K562 (cell line): ENCODE results near the gene HHIPL2. TPM values are rescaled to one million over a fixed set of nuclear protein-coding genes. Genes with fewer than 3 reads are reported as not detected.

ENCODE experiments used
- ATAC-seq: fragments of 200-7000 bp; cut with Tn5 transposase; 3 replicates; pipeline ENCODE4 v1.9.1; 2020; ENCODE audit warnings: moderate library complexity
- BruUV-seq: library from RNA; stranded (reverse); fragments of 400-500 nt; replicated peaks from 2 replicates; lab custom pipeline; 2021; lab: Mats Ljungman, UMichigan
- CTCF ChIA-PET: fragments of 300-600 bp; formaldehyde crosslinking; extraction: SDS; loops from one replicate; lab custom pipeline; 2021; ENCODE audit warnings: low intra/inter-chr PET ratio; lab: Yijun Ruan, JAX
- POLR2A ChIA-PET: fragments of 300-600, 350-650 bp; sonication (Branson Sonifier 250); formaldehyde crosslinking; extraction: SDS; loops from one replicate; lab custom pipeline; 2021; ENCODE audit warnings: antibody characterized with exemption, inconsistent platforms; lab: Yijun Ruan, JAX
- DNase-seq, 4 experiments: peaks; one replicate each; pipeline versions ENCODE4 v3.0.0 to v3.0.0-alpha.2; 2011 to 2018; ENCODE audit warnings: low spot score in 3 of 4, mixed read lengths in 3 of 4; ENCODE audit errors: extremely low read depth in 1 of 4
- FAIRE-seq: peaks from 2 replicates; lab custom pipeline; 2011; peaks lifted over from hg19 to GRCh38; lab: Jason Lieb, UNC
- H2AFZ ChIP-seq: 2 replicates; pipeline ENCODE4 v1.6.0; 2011; ENCODE audit warnings: low read depth, low read length, control low read depth, inconsistent platforms
- H3K27ac ChIP-seq: fragments of 200-600 bp; 3 replicates; pipeline ENCODE4 v1.8.0; 2011; ENCODE audit warnings: low read depth, mild to moderate bottlenecking, control low read depth, inconsistent platforms, low read length, moderate library complexity, mixed read lengths; ENCODE audit errors: extremely low read depth
- H3K27me3 ChIP-seq, 2 experiments: fragments of 300-600 bp in 1 of 2; 2 replicates in 1 of 2; 3 replicates in 1 of 2; pipeline versions ENCODE4 v1.6.0 to v1.8.0; 2011; ENCODE audit warnings: inconsistent platforms in 2 of 2, low read length in 2 of 2, mild to moderate bottlenecking in 1 of 2, mixed read lengths in 1 of 2, moderate library complexity in 1 of 2; ENCODE audit not compliant: control insufficient read depth in 2 of 2, insufficient read depth in 2 of 2
- H3K36me3 ChIP-seq: fragments of 300-600 bp; 3 replicates; pipeline ENCODE4 v1.8.0; 2011; ENCODE audit warnings: mild to moderate bottlenecking, low read length, inconsistent platforms; ENCODE audit not compliant: control insufficient read depth, insufficient read depth
- H3K4me1 ChIP-seq, 2 experiments: fragments of 200-600 bp in 1 of 2; replicated peaks in 1 of 2; 2 replicates in 1 of 2; 3 replicates in 1 of 2; pipeline versions ENCODE4 v1.5.1 to v1.8.0; 2011; ENCODE audit warnings: inconsistent platforms in 2 of 2, low read length in 2 of 2, mild to moderate bottlenecking in 1 of 2, mixed read lengths in 1 of 2, moderate library complexity in 1 of 2; ENCODE audit not compliant: control insufficient read depth in 2 of 2, insufficient read depth in 2 of 2
- H3K4me2 ChIP-seq: 2 replicates; pipeline ENCODE4 v1.6.1; 2011; ENCODE audit warnings: low read length, control low read depth, inconsistent platforms, mixed read lengths; ENCODE audit not compliant: insufficient read depth
- H3K4me3 ChIP-seq: fragments of 200-600 bp; sonication (generic), shearing (Covaris generic); 2 replicates; pipeline ENCODE4 v1.5.1; 2016; ENCODE audit warnings: control low read depth, inconsistent platforms
- H3K79me2 ChIP-seq: fragments of 200-600 bp; 3 replicates; pipeline ENCODE4 v1.8.0; 2011; ENCODE audit warnings: low read length, inconsistent platforms; ENCODE audit not compliant: control insufficient read depth, insufficient read depth
- H3K9ac ChIP-seq, 2 experiments: 2 replicates each; pipeline versions ENCODE4 v1.6.0 to v1.6.1; 2011; ENCODE audit warnings: low read depth in 2 of 2, low read length in 2 of 2, control low read depth in 1 of 2, inconsistent platforms in 1 of 2, mild to moderate bottlenecking in 1 of 2, mixed read lengths in 1 of 2; ENCODE audit not compliant: insufficient read depth in 1 of 2
- H3K9me1 ChIP-seq: one replicate; pipeline ENCODE4 v1.6.0; 2011; ENCODE audit warnings: inconsistent platforms, mild to moderate bottlenecking, low read length, moderate library complexity; ENCODE audit not compliant: control insufficient read depth, insufficient read depth
- H3K9me3 ChIP-seq: replicated peaks from 2 replicates; pipeline ENCODE4 v1.5.1; 2011; ENCODE audit warnings: low read depth, low read length, inconsistent platforms; ENCODE audit not compliant: control insufficient read depth, insufficient read depth
- H4K20me1 ChIP-seq: replicated peaks from 2 replicates; pipeline ENCODE4 v1.6.1; 2011; ENCODE audit warnings: low read length, inconsistent platforms, mixed read lengths; ENCODE audit not compliant: control insufficient read depth, insufficient read depth
- ARID4B ChIP-seq: sonication (generic); formaldehyde crosslinking; IDR thresholded peaks from 2 replicates; pipeline ENCODE4 v1.8.0; 2022; ENCODE audit warnings: mild to moderate bottlenecking, missing genetic modification reagents
- ATF3 ChIP-seq, 2 experiments: fragments of 450-650 bp in 1 of 2; sonication (generic) in 1 of 2; formaldehyde crosslinking in 1 of 2; IDR thresholded peaks in 1 of 2; conservative IDR thresholded peaks in 1 of 2; 2 replicates each; pipeline versions ENCODE4 v1.6.1 to v1.8.1; 2016 to 2023; ENCODE audit warnings: mild to moderate bottlenecking in 2 of 2, moderate library complexity in 2 of 2, inconsistent platforms in 1 of 2, missing genetic modification reagents in 1 of 2
- FOSL1 ChIP-seq: fragments of 200-800 bp; sonication (Bioruptor generic); conservative IDR thresholded peaks from 2 replicates; pipeline ENCODE4 v1.6.1; 2016; ENCODE audit warnings: missing genetic modification characterization, missing compliant biosample characterization
- WGBS: fragments of 100-300 bp; shearing (Covaris generic); methylation state at CpG from one replicate; pipeline ENCODE4 v1.1.6; 2016; ENCODE audit warnings: low coverage, mixed read lengths; ENCODE audit not compliant: insufficient coverage; ENCODE audit errors: missing lambda C conversion rate; 5-methylcytosine and 5-hydroxymethylcytosine counted together
- in situ Hi-C: fragments of 300-500 bp; cut with MboI; formaldehyde crosslinking; loops from 4 replicates; pipeline ENCODE4 v1.15.0; 2018; ENCODE audit warnings: inconsistent platforms, mixed read lengths
- intact Hi-C: fragments of 100-400 bp; cut with micrococcal nuclease; formaldehyde crosslinking; loops from 2 replicates; pipeline ENCODE4 v1.14.2; 2022
- polyA plus RNA-seq, 8 experiments: library from polyadenylated mRNA; depleted of rRNA in 4 of 8; stranded (reverse) in 5 of 8; unstranded in 3 of 8; fragments of >200 nt; fragmentation: Nextera tagmentation in 2 of 8; fragmentation: Illumina TruSeq in 1 of 8; extraction: Ambion mirVana in 2 of 8; extraction: Trizol in 1 of 8; gene quantifications; 2 replicates each; pipeline versions ENCODE4 v1.2.1 to v1.2.3, GENCODE V29; 2011 to 2014; ENCODE audit warnings: inconsistent platforms in 1 of 8, missing spikeins in 1 of 8
- total RNA-seq, 7 experiments: library from RNA; depleted of rRNA in 6 of 7; stranded (reverse); fragments of >200 nt in 6 of 7; fragmentation: Illumina TruSeq in 2 of 7; extraction: Trizol in 2 of 7; gene quantifications; 2 replicates each; pipeline versions ENCODE4 v1.2.1 to v1.2.3, GENCODE V29; 2011 to 2021; ENCODE audit warnings: low replicate concordance in 1 of 7

The HHIPL2 gene
- total and polyA plus RNA-seq, 9 of the 15 experiments (the other 6 are each of a cell fraction or from before 2014, with no cell fraction given), result 0.05 to 0.60 (median 0.20) TPM; not detected in 1

GRCh38 chr1:222582099-222582774 lies 34.3 kb upstream of the HHIPL2 start:
- Histone ChIP-seq H3K9ac (no peak overlapping the region), H3K4me3 (no peak overlapping the region), H3K36me3 (peaks cover 80% of the 10 kb centered on the region), H3K9me3 (no peaks in the 10 kb centered on the region), H3K9me1 (no peaks in the 10 kb centered on the region), H4K20me1 (no peaks in the 10 kb centered on the region), H3K4me2 (no peak overlapping the region), H3K4me1 (no peaks in the 10 kb centered on the region), H3K27ac (no peak overlapping the region), H3K27me3 (no peaks in the 10 kb centered on the region), H3K79me2 (peaks cover 33% of the 10 kb centered on the region), H2AFZ (no peak overlapping the region)
- FAIRE-seq (no peak), ATAC-seq (no peak), DNase-seq (no peak)
- in situ Hi-C loops, result no loop called here
- 83% methylated on average over 4 of the region's 4 CpGs for WGBS
- no TSS peak for BruUV-seq
- no peak for TF ChIP-seq ARID4B
- TF ChIP-seq ATF3 (IDR thresholded peaks at IDR 0.05), result peak; percentile 44
- TF ChIP-seq ATF3 (CRISPR knock-in tag; conservative IDR thresholded peaks at IDR 0.05), result no peak
- TF ChIP-seq FOSL1 (tag), result 0 out of 2 replicates have a peak, but pooled peaks have one; percentile 19
- POLR2A ChIA-PET, result interaction anchor here (0.6 kb wide), 1 partner anchor 343 kb away, joined by 3 read pairs; no protein-coding TSS in a partner anchor
- intact Hi-C loops, result no loop called here
- CTCF ChIA-PET, result no interaction called here
